ENCODE measurements around the gene SRA1. TPM values are rescaled to one million over a fixed set of nuclear protein-coding genes. Genes with fewer than 3 reads are reported as not detected.
"Not testable (repeated sequence)": the region's sequence is repeated elsewhere in the genome, so short reads cannot be mapped to it uniquely, and the experiment has no call there.

Gene SRA1
- total RNA-seq, 2 donors from 2014 or later = 32.3 to 39.1 TPM

- H3K36me3 Mint-ChIP-seq (ENCODE audit: low read depth) = no peaks in the 10 kb centered on the region
- H3K9me3 Mint-ChIP-seq = no peaks in the 10 kb centered on the region
- no peaks in the 10 kb centered on the region for H3K4me1 Mint-ChIP-seq
- ATAC-seq (replicated peaks) = no peak
- H3K27ac Mint-ChIP-seq = no peak overlapping the region
- no peak overlapping the region for H3K4me3 Mint-ChIP-seq
- no peaks in the 10 kb centered on the region for H3K27me3 Mint-ChIP-seq
These were observed 31.2 kb upstream of the SRA1 start for GRCh38 chr5:140588311-140589070.

GRCh38 chr5:140587495-140587894 lies 30.2 kb upstream of the SRA1 start:
- Mint-ChIP-seq H3K27ac (no peak overlapping the region), H3K4me1 (no peaks in the 10 kb centered on the region), H3K4me3 (no peak overlapping the region), H3K27me3 (no peaks in the 10 kb centered on the region), H3K9me3 (no peaks in the 10 kb centered on the region), H3K36me3 (ENCODE audit: low read depth) (no peaks in the 10 kb centered on the region)
- ATAC-seq (replicated peaks) = no peak

DNA sequence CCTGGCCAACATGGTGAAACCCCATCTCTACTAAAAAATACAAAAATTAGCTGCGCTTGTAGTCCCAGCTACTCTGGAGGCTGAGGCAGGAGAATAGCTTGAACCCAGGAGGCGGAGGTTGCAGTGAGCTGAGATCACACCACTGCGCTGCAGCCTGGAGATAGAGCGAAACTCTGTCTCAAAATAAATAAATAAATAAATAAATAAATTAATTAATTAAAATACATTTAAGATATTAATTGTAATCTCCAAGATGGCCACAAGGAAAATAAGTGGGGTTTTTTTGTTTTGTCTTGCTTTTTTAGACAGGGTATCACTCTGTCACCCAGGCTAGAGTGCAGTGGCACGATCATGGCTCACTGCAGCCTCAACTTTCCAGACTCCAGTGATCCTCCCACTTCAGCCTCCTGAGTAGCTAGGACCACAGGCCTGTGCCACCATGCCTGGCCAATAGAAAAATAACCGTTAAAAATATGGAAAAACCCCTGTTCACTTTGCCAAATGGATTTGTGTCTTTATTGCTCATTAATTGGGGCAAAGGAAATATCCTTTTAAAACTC lies 22.0 kb upstream of the SRA1 start:
- H3K27ac Mint-ChIP-seq; H3K27me3 Mint-ChIP-seq; ATAC-seq (replicated peaks); H3K4me3 Mint-ChIP-seq; H3K36me3 Mint-ChIP-seq (ENCODE audit: low read depth); H3K9me3 Mint-ChIP-seq; H3K4me1 Mint-ChIP-seq: not testable (repeated sequence)

- Mint-ChIP-seq H3K9me3 (no peaks in the 10 kb centered on the region), H3K27ac (no peak overlapping the region), H3K4me3 (no peak overlapping the region), H3K36me3 (ENCODE audit: low read depth) (no peaks in the 10 kb centered on the region), H3K4me1 (no peaks in the 10 kb centered on the region), H3K27me3 (no peaks in the 10 kb centered on the region)
- no peak for ATAC-seq (replicated peaks)
These were observed 19.5 kb upstream of the SRA1 start for GRCh38 chr5:140576776-140577201.

DNA sequence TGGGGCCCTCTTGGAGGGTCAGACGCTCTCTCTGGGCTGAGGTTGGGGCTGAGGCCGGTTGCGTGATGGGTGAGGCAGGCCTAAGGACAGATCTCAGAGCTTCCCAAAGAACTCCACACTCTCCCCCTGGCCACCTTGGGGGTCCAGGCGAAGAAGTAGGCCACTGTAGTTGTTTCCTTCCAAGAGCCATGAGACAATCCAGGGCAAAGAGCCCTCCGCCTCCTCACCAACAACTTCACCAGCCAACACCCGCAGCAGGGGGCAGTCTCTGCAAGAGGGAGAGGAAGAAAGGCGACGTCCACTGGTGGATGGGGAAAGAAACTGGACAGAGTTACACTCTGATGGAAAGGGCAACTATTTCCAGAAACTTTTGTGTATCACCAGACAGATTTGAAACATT lies 18.0 kb upstream of the SRA1 start:
- Mint-ChIP-seq H3K4me3 (no peak overlapping the region), H3K27me3 (no peaks in the 10 kb centered on the region), H3K4me1 (no peaks in the 10 kb centered on the region), H3K9me3 (no peaks in the 10 kb centered on the region), H3K27ac (no peak overlapping the region), H3K36me3 (ENCODE audit: low read depth) (peaks cover 2% of the 10 kb centered on the region)
- no peak for ATAC-seq (replicated peaks)

GRCh38 chr5:140574165-140574564 lies 16.9 kb upstream of the SRA1 start:
- Mint-ChIP-seq H3K4me3 (no peak overlapping the region), H3K27me3 (no peaks in the 10 kb centered on the region), H3K27ac (no peak overlapping the region), H3K9me3 (no peaks in the 10 kb centered on the region), H3K4me1 (peaks cover 1% of the 10 kb centered on the region), H3K36me3 (ENCODE audit: low read depth) (peaks cover 7% of the 10 kb centered on the region)
- no peak for ATAC-seq (replicated peaks)

DNA sequence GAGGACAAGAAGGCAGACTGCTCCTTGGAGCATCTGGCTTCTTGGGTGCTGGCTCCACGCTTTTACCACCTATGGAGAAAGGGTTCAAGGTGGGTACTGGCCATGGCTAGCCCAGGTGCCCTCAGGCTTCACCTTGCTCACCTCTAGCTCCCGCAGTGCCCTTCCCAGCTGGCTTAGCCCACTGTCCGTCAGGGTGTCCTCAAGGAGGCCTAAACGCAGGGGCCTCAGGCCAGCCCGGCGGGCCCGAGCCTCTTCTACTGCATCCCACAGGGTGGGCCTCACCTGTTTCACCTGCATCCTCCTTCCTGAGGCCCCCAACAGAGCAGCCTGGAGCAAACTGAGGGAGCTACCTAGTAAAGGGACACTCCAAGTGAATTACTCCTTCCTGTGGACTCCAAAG lies 16.4 kb upstream of the SRA1 start:
- Mint-ChIP-seq H3K27ac (no peak overlapping the region), H3K4me3 (no peak overlapping the region), H3K27me3 (no peaks in the 10 kb centered on the region), H3K36me3 (ENCODE audit: low read depth) (peaks cover 12% of the 10 kb centered on the region), H3K4me1 (peaks cover 6% of the 10 kb centered on the region), H3K9me3 (no peaks in the 10 kb centered on the region)
- ATAC-seq (replicated peaks) = no peak

GRCh38 chr5:140571105-140571504 lies 13.8 kb upstream of the SRA1 start:
- H3K36me3 Mint-ChIP-seq (ENCODE audit: low read depth) = peaks cover 34% of the 10 kb centered on the region
- no peaks in the 10 kb centered on the region for H3K9me3 Mint-ChIP-seq
- no peaks in the 10 kb centered on the region for H3K27me3 Mint-ChIP-seq
- H3K4me1 Mint-ChIP-seq = peaks cover 19% of the 10 kb centered on the region
- no peak for ATAC-seq (replicated peaks)
- no peak overlapping the region for H3K4me3 Mint-ChIP-seq
- no peak overlapping the region for H3K27ac Mint-ChIP-seq

GRCh38 chr5:140570488-140570887 lies 13.2 kb upstream of the SRA1 start:
- H3K27ac Mint-ChIP-seq = peak overlapping the region; percentile 89

DNA sequence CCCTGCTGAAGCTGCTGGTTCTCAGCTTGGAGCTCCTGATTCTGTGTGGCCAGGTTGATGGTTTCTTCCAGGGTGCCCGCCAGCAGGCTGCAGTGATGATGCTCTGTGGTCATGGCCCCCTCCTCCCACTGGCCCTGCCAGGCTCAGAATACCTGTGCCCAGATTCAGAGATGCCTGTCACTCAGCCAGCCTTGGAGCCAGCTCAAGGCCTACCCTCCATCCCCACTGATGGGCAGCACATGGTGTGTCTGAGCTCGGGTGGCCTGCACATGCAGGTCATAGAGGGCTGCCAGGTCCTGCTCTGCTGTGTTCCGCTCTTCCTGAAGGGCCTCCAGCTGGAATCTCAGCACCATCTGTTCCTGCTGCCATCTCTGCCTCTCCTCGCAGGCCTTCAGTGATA lies 12.8 kb upstream of the SRA1 start:
- H3K4me3 Mint-ChIP-seq = peak overlapping the region; percentile 73
- H3K4me1 Mint-ChIP-seq = peaks cover 23% of the 10 kb centered on the region
- H3K9me3 Mint-ChIP-seq = no peaks in the 10 kb centered on the region
- no peaks in the 10 kb centered on the region for H3K27me3 Mint-ChIP-seq
- no peak for ATAC-seq (replicated peaks)
- peak overlapping the region; percentile 89 for H3K27ac Mint-ChIP-seq
- H3K36me3 Mint-ChIP-seq (ENCODE audit: low read depth) = peaks cover 43% of the 10 kb centered on the region

More at GRCh38 chr5:140570488-140570887, 13.2 kb upstream of the SRA1 start:
- no peak for ATAC-seq (replicated peaks)
- Mint-ChIP-seq H3K27me3 (no peaks in the 10 kb centered on the region), H3K36me3 (ENCODE audit: low read depth) (peaks cover 40% of the 10 kb centered on the region), H3K4me1 (peaks cover 23% of the 10 kb centered on the region), H3K9me3 (no peaks in the 10 kb centered on the region), H3K4me3 (peak overlapping the region; percentile 73)

DNA sequence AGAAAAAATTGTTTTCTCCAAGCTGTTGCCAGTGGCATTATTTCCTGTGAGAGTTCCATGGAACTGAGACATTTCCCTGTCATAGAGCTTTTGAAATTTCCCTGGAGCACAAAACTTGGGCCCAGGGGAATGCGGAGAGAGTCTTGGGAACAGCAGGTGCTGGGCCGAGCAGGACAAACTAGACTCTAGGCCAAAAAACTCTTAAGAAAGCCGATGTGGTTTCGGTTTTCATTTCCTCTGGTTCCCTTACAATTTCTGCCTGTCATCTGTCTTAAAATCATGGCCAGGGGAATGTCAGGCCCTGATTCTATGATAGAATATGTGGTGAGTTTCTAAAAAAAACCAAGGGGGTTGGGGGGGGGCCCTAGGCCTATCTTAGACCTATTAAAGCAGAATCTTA lies 11.9 kb upstream of the SRA1 start:
- ATAC-seq (replicated peaks) = no peak
- Mint-ChIP-seq H3K4me3 (peak overlapping the region; percentile 73), H3K27me3 (no peaks in the 10 kb centered on the region), H3K36me3 (ENCODE audit: low read depth) (peaks cover 51% of the 10 kb centered on the region), H3K27ac (peak overlapping the region; percentile 89), H3K4me1 (peaks cover 23% of the 10 kb centered on the region), H3K9me3 (no peaks in the 10 kb centered on the region)

DNA sequence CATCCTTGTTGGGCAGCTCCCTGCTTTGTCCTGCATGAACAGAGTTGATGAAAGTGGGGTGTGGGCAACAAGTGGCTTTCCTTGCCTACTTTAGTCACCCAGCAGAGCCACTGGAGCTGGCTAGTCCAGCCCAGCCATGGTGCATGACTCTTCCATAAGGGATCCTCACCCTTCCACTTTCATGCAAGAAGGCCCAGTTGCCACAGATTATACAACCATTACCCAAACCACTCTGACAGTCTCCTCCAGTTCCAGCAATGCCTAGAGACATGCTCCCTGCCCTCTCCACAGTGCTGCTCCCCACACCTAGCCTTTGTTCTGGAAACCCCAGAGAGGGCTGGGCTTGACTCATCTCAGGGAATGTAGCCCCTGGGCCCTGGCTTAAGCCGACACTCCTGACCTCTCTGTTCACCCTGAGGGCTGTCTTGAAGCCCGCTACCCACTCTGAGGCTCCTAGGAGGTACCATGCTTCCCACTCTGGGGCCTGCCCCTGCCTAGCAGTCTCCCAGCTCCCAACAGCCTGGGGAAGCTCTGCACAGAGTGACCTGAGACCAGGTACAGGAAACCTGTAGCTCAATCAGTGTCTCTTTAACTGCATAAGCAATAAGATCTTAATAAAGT lies 11.3 kb upstream of the SRA1 start:
- H3K36me3 Mint-ChIP-seq (ENCODE audit: low read depth) = peaks cover 51% of the 10 kb centered on the region
- no peaks in the 10 kb centered on the region for H3K27me3 Mint-ChIP-seq
- H3K4me1 Mint-ChIP-seq = peaks cover 23% of the 10 kb centered on the region
- no peaks in the 10 kb centered on the region for H3K9me3 Mint-ChIP-seq
- peak overlapping the region; percentile 89 for H3K27ac Mint-ChIP-seq
- peak overlapping the region; percentile 73 for H3K4me3 Mint-ChIP-seq
- ATAC-seq (replicated peaks) = no peak

- no peaks in the 10 kb centered on the region for H3K27me3 Mint-ChIP-seq
- H3K4me1 Mint-ChIP-seq = peaks cover 23% of the 10 kb centered on the region
- peak overlapping the region; percentile 93 for H3K4me3 Mint-ChIP-seq
- H3K36me3 Mint-ChIP-seq (ENCODE audit: low read depth) = peaks cover 51% of the 10 kb centered on the region
- H3K9me3 Mint-ChIP-seq = no peaks in the 10 kb centered on the region
- peak overlapping the region; percentile 76 for H3K27ac Mint-ChIP-seq
- no peak for ATAC-seq (replicated peaks)
These were observed 10.6 kb upstream of the SRA1 start for GRCh38 chr5:140567871-140568270.

DNA sequence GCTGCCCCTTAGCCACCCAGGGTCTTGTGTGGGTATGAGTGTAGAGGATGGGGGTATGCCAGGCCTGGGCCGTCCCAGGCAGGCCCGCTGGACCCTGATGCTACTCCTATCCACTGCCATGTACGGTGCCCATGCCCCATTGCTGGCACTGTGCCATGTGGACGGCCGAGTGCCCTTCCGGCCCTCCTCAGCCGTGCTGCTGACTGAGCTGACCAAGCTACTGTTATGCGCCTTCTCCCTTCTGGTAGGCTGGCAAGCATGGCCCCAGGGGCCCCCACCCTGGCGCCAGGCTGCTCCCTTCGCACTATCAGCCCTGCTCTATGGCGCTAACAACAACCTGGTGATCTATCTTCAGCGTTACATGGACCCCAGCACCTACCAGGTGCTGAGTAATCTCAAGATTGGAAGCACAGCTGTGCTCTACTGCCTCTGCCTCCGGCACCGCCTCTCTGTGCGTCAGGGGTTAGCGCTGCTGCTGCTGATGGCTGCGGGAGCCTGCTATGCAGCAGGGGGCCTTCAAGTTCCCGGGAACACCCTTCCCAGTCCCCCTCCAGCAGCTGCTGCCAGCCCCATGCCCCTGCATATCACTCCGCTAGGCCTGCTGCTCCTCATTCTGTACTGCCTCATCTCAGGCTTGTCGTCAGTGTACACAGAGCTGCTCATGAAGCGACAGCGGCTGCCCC lies 10.0 kb upstream of the SRA1 start:
- peaks cover 51% of the 10 kb centered on the region for H3K36me3 Mint-ChIP-seq (ENCODE audit: low read depth)
- no peaks in the 10 kb centered on the region for H3K9me3 Mint-ChIP-seq
- ATAC-seq (replicated peaks) = no peak
- no peaks in the 10 kb centered on the region for H3K27me3 Mint-ChIP-seq
- H3K27ac Mint-ChIP-seq = peak overlapping the region; percentile 76
- H3K4me1 Mint-ChIP-seq = peaks cover 23% of the 10 kb centered on the region
- H3K4me3 Mint-ChIP-seq = peak overlapping the region; percentile 93
